OCI-LY7 (cell line): ENCODE measurements around the gene EIF4G1. TPM values are rescaled to one million over a fixed set of nuclear protein-coding genes. Genes with fewer than 3 reads are reported as not detected.

Experiments used
- BruUV-seq: library from RNA; stranded (reverse); fragments of 400-500 nt; replicated peaks from 2 replicates; lab custom pipeline; 2021; lab: Mats Ljungman, UMichigan
- CTCF ChIA-PET: fragments of 300-600 bp; sonication (Branson Sonifier 250); formaldehyde crosslinking; loops from one replicate; lab custom pipeline; 2022; ENCODE audit warnings: antibody characterized with exemption; ENCODE audit not compliant: unreplicated experiment; lab: Charles Lee
- POLR2A ChIA-PET: fragments of 300-600 bp; sonication (Branson Sonifier 250); formaldehyde crosslinking; loops from one replicate; lab custom pipeline; 2022; ENCODE audit warnings: antibody characterized with exemption; lab: Charles Lee
- DNase-seq: peaks from one replicate; pipeline ENCODE4 v3.0.0-alpha.2; 2015; ENCODE audit warnings: low spot score
- H2AFZ ChIP-seq: fragments of 200-600 bp; sonication (generic), shearing (Covaris generic); 2 replicates; pipeline ENCODE4 v1.6.1; 2014; ENCODE audit warnings: mild to moderate bottlenecking, antibody characterized with exemption, low read length, moderate library complexity
- H3K27ac ChIP-seq: fragments of 200-600 bp; sonication (generic); 2 replicates; pipeline ENCODE4 v1.5.1; 2014; ENCODE audit warnings: mixed run types, low read depth, mild to moderate bottlenecking, moderate library complexity, low read length, inconsistent platforms; ENCODE audit not compliant: poor library complexity, severe bottlenecking
- H3K36me3 ChIP-seq: fragments of 200-600 bp; sonication (generic); 2 replicates; pipeline ENCODE4 v1.6.1; 2014; ENCODE audit warnings: mild to moderate bottlenecking, antibody characterized with exemption, low read length, moderate library complexity, mixed read lengths; ENCODE audit not compliant: insufficient read depth
- H3K4me1 ChIP-seq: fragments of 200-600 bp; sonication (generic); 2 replicates; pipeline ENCODE4 v1.5.1; 2014; ENCODE audit warnings: mild to moderate bottlenecking, low read length; ENCODE audit not compliant: insufficient read depth, poor library complexity, severe bottlenecking
- H3K4me2 ChIP-seq: fragments of 200-600 bp; sonication (generic); 2 replicates; pipeline ENCODE4 v1.6.1; 2014; ENCODE audit warnings: mild to moderate bottlenecking, low read length
- H3K4me3 ChIP-seq: fragments of 200-600 bp; sonication (generic); 2 replicates; pipeline ENCODE4 v1.5.1; 2014; ENCODE audit warnings: mild to moderate bottlenecking, low read depth, low read length; ENCODE audit not compliant: poor library complexity, severe bottlenecking
- H3K79me2 ChIP-seq: fragments of 200-600 bp; sonication (generic); 2 replicates; pipeline ENCODE4 v1.6.1; 2016; ENCODE audit warnings: low read depth, mild to moderate bottlenecking, low read length, moderate library complexity, mixed read lengths; ENCODE audit not compliant: insufficient read depth
- H3K9me2 ChIP-seq: fragments of 200-600 bp; sonication (generic); 2 replicates; pipeline ENCODE4 v1.6.1; 2016; ENCODE audit warnings: mild to moderate bottlenecking, low read length, mixed read lengths; ENCODE audit not compliant: insufficient read depth
- H3K9me3 ChIP-seq: fragments of 200-600 bp; sonication (generic); 2 replicates; pipeline ENCODE4 v1.6.1; 2014; ENCODE audit warnings: mild to moderate bottlenecking, mixed run types, low read length, mixed read lengths
- H4K20me1 ChIP-seq: fragments of 200-600 bp; sonication (generic); 2 replicates; pipeline ENCODE4 v1.6.1; 2014; ENCODE audit warnings: mild to moderate bottlenecking, antibody characterized with exemption, low read length, moderate library complexity, mixed read lengths; ENCODE audit not compliant: insufficient read depth
- CTCF ChIP-seq: fragments of 200-600 bp; sonication (generic); conservative IDR thresholded peaks from 2 replicates; pipeline ENCODE4 v1.5.1; 2014; ENCODE audit warnings: mild to moderate bottlenecking, antibody characterized with exemption, low read length, moderate library complexity, mixed read lengths
- EZH2phosphoT487 ChIP-seq: fragments of 200-600 bp; sonication (generic); IDR thresholded peaks from 2 replicates; pipeline ENCODE4 v1.6.1; 2018; ENCODE audit warnings: low read depth, borderline replicate concordance, mild to moderate bottlenecking, mixed run types, antibody characterized with exemption, low read length, moderate library complexity, mixed read lengths
- intact Hi-C: fragments of 100-400 bp; cut with micrococcal nuclease; formaldehyde crosslinking; loops from one replicate; pipeline ENCODE4 v1.10.0; 2022; ENCODE audit not compliant: unreplicated experiment
- total RNA-seq, 2 experiments: library from RNA; depleted of rRNA in 1 of 2; stranded (reverse); fragments of >200 nt in 1 of 2; shearing (Covaris generic) in 1 of 2; gene quantifications; 2 replicates each; pipeline ENCODE4 v1.2.3, GENCODE V29; 2014 to 2022

EIF4G1 gene
- total RNA-seq, 2 experiments from 2014 or later: 245 to 412 TPM

DNA sequence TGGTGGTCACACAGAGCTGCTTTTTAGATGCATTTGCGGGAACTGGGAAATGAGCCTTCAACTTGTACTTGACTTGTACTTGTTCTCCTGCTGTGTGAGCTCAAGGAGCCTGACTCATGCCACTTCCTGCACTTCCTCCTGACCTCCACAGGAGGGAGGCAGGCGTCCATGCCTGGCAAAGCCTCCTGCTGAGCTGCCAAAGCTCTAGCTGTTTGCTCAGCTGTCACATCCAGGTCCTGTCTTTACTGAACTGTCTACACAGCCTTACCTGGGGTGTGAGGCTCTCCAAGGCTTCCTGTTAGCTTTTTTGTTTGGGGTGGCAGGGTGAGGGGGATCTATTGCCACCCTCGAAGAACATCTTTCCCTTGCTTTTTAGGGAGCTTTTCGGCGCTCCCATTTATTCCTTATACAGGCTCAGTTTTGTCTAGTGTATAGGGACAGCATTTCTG lies 57.2 kb downstream of the EIF4G1 start:
- POLR2A ChIA-PET: interaction anchor here (0.7 kb wide), 1 partner anchor 461 kb away, joined by 3 read pairs; no protein-coding TSS in a partner anchor
- BruUV-seq: no TSS peak
- peak; percentile 87 for TF ChIP-seq CTCF
- TF ChIP-seq EZH2phosphoT487: no peak

DNA sequence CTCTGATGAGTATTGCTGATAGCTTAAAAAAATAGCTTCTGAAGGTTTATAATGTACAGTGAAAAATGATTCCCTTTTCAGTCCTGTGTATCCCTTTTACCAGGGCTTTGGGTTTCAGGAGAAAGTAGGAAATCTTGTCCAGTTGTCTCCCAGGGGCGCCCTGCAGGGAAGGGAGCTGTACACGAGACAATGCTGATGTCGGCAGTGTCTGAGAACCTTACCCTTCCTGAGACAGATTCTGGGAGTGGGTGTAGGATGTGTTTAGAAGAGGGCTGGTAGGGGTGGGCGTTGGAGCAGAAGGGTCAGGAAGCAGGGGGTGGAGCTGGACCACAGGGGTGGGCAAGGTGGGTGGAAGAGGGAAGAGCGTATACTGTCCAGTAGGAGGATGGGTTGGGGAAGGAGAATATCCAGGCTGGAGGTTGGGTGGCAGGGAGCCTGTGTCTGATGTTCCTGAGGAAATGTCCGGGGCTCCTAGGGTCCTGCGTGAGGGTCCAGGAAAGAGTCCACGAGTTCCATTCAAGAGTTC lies 58.0 kb downstream of the EIF4G1 start:
- Histone ChIP-seq H3K27ac (no peak overlapping the region), H3K79me2 (no peaks in the 10 kb centered on the region), H3K9me2 (no peaks in the 10 kb centered on the region), H3K36me3 (peaks cover 26% of the 10 kb centered on the region), H2AFZ (no peak overlapping the region), H3K4me1 (peaks cover 10% of the 10 kb centered on the region), H4K20me1 (no peaks in the 10 kb centered on the region), H3K4me3 (no peak overlapping the region), H3K4me2 (no peak overlapping the region), H3K9me3 (no peaks in the 10 kb centered on the region)
- CTCF ChIA-PET: interaction anchor here (1.2 to 2.0 kb wide), 2 partner anchors 142 to 169 kb away, joined by 4 to 9 read pairs; no protein-coding TSS in a partner anchor
- POLR2A ChIA-PET: no interaction called here
- intact Hi-C loops: no loop called here
- BruUV-seq: no TSS peak
- no peak for TF ChIP-seq CTCF
- no peak for TF ChIP-seq EZH2phosphoT487
- no peak for DNase-seq

More for the DNA sequence above, 57.2 kb downstream of the EIF4G1 start:
- Histone ChIP-seq H3K4me2 (no peak overlapping the region), H4K20me1 (no peaks in the 10 kb centered on the region), H3K79me2 (no peaks in the 10 kb centered on the region), H3K9me2 (no peaks in the 10 kb centered on the region), H3K27ac (no peak overlapping the region), H3K36me3 (peaks cover 34% of the 10 kb centered on the region), H3K4me1 (peaks cover 6% of the 10 kb centered on the region), H3K4me3 (no peak overlapping the region), H2AFZ (no peak overlapping the region), H3K9me3 (no peaks in the 10 kb centered on the region)
- intact Hi-C loops: loop anchor here (2.0 kb wide), 2 partner anchors 141 to 173 kb away; no protein-coding TSS in a partner anchor
- CTCF ChIA-PET: interaction anchor here (0.5 to 2.0 kb wide), 6 partner anchors 10 to 171 kb away, joined by 4 to 9 read pairs (median 4); no protein-coding TSS in a partner anchor
- DNase-seq: peak; percentile 81

DNA sequence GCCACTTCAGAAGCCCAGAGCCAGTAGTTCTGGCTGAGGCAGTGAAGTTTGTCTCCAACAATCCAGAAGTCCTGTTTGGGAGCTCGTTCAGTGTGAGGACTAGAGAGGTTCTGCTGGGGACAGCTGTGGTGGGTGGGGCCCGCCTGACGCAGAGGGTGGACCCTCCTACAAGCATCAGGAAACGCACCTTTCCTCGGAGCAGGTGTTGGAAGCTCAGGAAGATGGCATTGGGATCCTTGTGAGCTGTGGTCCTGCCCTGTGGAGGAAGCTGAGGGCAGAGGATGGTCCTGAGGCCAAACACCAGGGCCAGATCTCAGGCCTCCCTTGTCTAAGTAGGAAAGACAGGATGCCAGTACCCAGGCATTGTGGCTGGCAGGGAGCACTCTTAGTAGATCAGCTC lies 58.5 kb downstream of the EIF4G1 start:
- peaks cover 23% of the 10 kb centered on the region for H3K36me3 ChIP-seq
- no peak overlapping the region for H3K27ac ChIP-seq
- BruUV-seq: no TSS peak
- H3K9me3 ChIP-seq: no peaks in the 10 kb centered on the region
- no peak for DNase-seq
- no peaks in the 10 kb centered on the region for H3K9me2 ChIP-seq
- ChIA-PET CTCF (interaction anchor here (2.0 kb wide), 1 partner anchor 141 kb away, joined by 9 read pairs; no protein-coding TSS in a partner anchor), POLR2A (no interaction called here)
- TF ChIP-seq CTCF (no peak), EZH2phosphoT487 (no peak)
- H3K4me1 ChIP-seq: peaks cover 15% of the 10 kb centered on the region
- intact Hi-C loops: no loop called here
- H3K4me2 ChIP-seq: no peak overlapping the region
- no peak overlapping the region for H2AFZ ChIP-seq
- no peak overlapping the region for H3K4me3 ChIP-seq
- H3K79me2 ChIP-seq: no peaks in the 10 kb centered on the region
- H4K20me1 ChIP-seq: no peaks in the 10 kb centered on the region
